HG02642 (cell line): ENCODE results near the gene RPS6KA3.
A peak's percentile ranks its signal among the peaks of the same experiment; 100 is the strongest.
"Not testable (repeated sequence)": the region's sequence is repeated elsewhere in the genome, so short reads cannot be mapped to it uniquely, and the experiment has no call there.

ENCODE experiments used
- ATAC-seq: cut with Tn5 transposase; IDR thresholded peaks from one replicate; pipeline ENCODE4 v1.9.1; 2021; ENCODE audit warnings: mild to moderate bottlenecking; ENCODE audit not compliant: unreplicated experiment, poor library complexity

The RPS6KA3 gene

GRCh38 chrX:20225488-20225833 is 41.2 kb downstream of the RPS6KA3 start:
- no peak for ATAC-seq

DNA sequence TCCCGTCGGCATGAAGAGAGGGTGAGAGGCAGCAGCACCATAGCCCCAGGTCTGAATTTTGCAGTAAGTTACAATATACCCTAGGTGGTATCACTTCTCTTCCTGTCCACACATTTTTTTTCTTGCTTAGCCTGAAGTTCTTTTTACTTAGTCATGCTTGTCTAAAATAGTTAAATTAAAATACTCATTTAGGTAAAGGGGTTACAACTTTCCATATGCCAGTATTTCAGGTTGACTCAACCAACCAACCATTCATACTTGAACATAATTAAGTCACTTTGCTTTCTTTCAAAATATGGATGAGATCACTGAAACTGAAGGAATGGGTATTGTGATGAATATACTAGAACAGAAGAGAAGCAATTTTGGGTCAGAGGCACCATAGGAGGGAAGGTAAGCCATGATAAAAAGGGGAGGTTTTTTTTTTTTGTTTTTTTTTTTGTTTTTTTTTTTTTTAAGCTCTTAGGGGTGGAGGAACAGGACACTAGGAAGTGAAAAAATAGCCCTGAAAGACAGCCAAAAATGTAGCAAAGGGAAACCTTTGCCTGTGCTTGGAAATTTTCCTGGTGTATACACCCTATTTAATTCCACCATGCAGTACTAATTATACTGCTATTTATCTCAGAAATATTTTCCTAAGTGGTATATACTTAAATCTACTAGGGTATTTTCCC is 41.8 kb downstream of the RPS6KA3 start:
- peak; percentile 84 for ATAC-seq

DNA sequence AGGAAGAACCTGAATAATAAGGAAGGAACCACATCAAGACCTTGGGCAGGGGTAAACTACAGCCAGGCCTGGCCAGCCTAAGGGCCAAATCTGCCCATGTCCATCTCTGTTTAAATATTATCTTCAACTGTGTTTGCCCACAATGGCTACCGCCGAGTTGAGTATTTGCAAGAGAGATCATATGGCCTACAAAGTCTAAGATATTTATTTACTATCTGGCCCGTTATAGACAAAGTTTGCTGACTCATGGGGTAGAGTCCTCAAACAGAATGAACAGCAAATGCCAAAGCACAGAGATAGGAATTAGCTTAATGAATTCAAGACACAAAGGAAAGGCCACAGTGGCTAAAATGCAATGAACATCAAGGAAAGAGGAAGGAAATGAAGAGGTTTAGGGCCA is 44.8 kb downstream of the RPS6KA3 start:
- no peak for ATAC-seq

GRCh38 chrX:20218836-20219505 is 47.7 kb downstream of the RPS6KA3 start:
- no peak for ATAC-seq

DNA sequence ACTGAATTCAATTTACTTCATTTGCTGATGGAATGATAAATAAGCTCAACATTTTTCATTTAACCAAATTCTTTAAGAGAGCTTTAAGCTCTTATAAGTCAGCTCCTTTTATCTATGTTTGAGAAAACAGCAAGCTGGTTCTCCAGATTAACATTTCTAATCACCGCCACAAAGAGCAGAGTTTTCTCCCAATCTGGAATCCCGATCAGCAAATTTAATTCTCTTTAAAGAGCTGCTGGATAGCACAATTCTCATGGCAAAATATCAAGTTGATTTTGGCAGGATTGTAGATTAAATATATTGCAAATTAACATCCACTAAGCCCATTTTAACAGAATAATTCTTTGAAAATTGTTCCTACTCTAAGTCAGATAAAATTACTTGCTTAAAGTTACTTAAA is 48.8 kb downstream of the RPS6KA3 start:
- no peak for ATAC-seq

DNA sequence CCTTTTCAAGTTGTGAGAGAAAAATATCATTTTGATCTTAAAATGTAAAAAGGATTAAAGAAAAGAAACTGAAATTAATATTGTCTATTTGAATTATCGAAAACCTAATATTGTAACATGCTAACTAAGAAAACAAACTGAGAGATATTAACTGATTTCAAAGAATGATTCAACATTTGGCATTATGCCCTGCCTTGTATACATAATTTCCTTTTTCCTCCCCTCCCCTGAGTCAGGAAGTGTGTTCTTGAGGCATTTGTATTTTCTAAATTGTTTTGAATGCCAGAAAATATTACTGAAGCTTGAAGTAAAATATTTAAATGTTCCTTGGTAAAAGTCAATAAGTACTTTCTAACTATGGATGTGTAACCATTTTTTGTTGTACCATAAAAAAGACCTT is 49.4 kb downstream of the RPS6KA3 start:
- ATAC-seq, result no peak

DNA sequence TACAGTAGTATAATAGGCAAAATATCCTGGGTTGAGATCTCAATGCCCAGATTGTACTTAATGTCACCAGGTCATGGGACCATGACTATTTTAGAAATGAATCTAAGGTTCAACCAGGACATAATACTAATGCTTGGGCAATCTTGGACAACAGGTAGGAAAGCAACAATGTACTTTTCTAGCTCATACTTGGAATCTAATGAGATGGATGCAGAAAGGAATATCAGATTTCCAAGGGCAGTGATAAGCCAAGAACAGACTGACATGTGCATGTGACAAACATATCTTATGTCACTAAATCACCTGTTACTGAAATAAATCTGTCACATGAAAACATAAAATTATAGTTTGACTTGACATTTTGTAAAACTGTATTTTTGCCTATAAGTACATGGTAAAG is 51.1 kb downstream of the RPS6KA3 start:
- ATAC-seq, result no peak

- peak; percentile 90 for ATAC-seq
These were observed 54.1 kb downstream of the RPS6KA3 start for GRCh38 chrX:20212486-20213089.

DNA sequence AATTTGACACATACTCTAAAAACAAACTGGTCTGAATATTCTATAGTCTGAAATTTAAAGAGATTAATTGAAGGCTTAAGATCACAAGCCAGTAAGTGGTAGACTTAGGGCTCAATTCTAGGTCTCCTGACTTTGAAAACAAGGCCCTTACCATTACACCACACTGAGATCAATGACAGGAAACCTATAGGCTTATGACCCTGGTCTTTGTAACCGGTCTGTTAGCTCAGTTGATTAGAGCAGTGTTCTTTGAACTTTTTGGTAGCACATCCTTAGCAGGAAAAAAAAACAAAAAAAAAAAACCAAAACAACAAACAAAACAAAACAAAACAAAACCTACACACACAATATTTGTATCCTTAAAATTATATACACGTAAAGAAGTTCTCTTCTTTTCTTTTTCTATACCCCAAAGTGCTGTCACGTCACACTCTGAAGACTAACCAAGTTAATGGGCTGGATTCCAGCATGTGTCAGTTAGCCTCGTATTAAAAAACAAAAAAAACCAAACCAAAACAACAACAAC is 55.4 kb downstream of the RPS6KA3 start:
- no peak for ATAC-seq

DNA sequence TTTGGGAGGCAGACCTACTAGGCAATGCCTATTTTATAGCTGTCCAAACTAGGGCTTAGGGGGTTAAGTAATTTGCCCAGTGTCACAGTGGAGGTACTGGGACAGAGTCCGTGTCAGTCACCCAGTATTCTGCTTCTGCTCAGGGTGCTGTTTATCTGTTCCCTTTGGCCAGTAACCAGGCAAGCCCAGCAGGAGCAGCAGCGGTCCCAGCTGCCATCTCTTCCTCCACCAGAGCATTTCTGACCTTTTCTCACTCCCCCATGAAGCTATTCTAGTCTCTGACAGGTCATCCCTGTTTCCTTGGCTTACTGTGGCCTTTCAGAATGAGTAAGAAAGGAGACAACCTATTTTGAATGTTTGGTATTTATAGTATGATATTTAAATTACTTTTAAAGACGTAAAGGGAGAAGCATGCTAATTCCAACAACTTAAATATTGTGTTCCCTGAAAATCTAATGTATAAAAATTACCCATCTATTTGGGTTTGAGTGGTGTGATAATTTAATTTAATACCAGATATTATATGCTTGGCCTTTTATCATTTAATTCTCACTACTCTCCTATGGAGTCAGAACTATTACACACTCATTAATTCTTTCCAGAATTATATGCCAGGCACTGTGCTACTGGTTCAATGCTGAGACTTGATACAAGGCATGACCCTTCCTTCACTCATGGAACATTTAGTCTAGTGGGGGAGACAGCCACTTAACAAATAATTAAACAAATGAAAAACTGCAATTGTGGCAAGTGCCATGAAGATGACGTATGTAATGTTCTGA is 60.6 kb downstream of the RPS6KA3 start:
- peak; percentile 97 for ATAC-seq

DNA sequence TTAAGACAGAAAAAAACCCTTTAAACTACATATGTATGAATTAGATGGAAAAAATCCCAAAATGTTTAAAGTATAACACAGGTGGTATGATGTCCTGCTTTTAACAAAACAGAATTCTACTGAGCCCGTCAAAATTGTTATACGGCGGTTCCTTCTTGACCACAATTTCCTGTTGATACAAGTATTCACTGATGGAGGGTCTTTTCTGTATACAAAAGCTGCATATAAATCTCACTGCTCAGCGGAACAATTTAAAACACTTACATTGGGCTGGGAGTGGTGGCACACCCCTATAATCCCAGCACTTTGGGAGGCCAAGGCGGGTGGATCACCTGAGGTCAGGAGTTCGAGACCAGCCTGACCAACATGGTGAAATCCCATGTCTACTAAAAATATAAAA is 62.4 kb downstream of the RPS6KA3 start:
- no peak for ATAC-seq

DNA sequence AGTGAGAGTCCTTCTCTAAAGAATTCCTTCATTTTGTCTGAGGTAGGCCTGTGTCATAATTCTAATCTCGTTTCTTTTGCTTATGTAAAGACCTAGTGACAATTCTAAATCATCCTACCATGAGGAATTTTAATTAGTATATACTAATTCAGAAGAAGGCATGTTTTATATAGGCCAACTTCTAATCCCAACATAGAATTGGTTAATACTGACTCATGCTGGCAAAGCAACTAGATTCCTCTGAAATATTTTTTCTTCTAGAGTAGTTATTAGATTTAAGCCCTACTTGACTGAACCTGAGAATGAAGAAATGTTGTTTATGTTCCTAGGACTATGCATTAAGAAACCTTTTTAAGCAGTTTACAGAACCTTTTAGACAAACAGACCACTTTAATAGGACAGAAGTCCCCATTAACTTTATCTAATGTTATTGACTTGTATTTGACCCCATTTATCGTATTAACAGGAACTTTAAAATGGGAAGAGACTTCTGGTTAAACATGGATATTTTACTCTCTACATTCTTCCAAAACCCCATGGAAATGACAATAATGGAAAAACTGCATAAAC is 69.0 kb downstream of the RPS6KA3 start:
- ATAC-seq, result no peak

DNA sequence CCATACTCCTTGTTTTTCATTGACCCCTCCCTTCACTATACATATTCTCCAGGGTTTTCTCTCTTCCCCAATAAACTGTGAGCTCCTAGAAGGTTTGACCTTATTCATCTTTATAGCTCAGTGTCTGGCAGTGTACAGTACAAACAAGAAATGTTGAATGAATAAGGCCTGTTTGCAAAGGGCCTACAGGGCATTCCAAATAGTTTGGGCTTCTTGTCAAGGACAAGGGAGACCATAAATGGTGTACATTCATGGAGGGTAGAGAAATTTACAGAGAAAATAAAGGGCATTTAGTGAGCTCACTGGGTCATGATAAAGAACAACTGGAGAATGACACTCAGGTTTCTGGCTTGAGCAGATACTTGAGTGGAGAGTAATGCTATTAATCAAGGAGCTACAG is 77.5 kb downstream of the RPS6KA3 start:
- no peak for ATAC-seq

DNA sequence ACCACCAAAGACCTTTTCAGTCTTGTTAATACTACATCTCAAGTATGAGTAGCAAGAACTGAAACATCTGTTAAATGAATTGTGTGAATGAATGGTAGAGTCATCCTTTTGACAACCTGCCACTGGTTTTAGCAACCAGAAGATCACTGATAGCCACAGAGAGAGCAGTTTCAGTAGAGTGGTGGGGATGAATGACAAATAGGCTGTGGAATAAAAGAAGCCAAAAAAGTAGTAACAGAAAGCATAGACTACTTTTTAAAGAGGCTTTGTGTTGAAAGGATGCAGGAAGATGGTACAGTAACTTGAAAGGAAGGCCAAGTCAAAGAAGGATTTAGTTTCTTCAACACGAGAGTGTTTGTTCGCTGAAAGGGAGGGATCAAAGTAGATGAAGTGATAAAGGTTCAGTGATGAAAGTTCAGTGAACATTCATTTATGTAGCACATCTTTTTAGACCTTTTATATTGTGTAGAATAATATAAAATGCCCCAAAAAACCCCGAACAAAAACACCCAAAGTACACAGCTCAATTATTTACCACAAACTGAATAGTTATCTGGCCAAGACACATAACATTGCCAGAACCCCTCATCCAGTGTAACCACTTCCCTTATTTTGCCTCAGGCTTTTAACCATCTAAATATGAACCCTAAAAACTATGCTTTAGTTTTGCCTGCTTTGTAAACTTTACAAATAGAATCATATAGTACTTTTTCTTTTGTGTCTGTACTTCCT is 84.9 kb downstream of the RPS6KA3 start:
- ATAC-seq, result peak; percentile 57

GRCh38 chrX:20177093-20177492 is 89.6 kb downstream of the RPS6KA3 start:
- no peak for ATAC-seq

- no peak for ATAC-seq
These were observed 92.9 kb downstream of the RPS6KA3 start for GRCh38 chrX:20173856-20174255.

- no peak for ATAC-seq
These were observed 93.4 kb downstream of the RPS6KA3 start for GRCh38 chrX:20173313-20173712.

- ATAC-seq, result no peak
These were observed 94.8 kb downstream of the RPS6KA3 start for GRCh38 chrX:20171887-20172286.

DNA sequence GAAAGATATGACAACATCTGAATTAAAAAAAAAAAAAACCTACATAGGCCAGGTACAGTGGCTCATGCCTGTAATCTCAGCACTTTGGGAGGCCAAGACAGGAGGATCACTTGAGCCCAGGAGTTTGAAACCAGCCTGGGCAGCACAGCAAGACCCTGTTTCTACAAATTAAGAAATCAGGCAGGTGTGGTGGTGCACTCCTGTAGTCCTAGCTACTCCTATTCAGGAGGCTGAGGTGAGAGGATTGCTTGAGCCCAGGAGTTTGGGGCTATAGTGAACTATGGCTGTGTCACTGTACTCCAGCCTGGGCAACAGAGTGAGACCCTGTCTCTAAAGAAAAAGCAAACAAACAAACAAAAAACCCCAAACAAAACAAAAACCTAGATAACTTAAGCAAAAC is 104.2 kb downstream of the RPS6KA3 start:
- not testable (repeated sequence) for ATAC-seq
